ENCODE data around the gene C1orf232.

The C1orf232 gene

GRCh38 chr1:26125382-26125781 lies 43.4 kb downstream of the C1orf232 start:
- no peak for DNase-seq (ENCODE audit: low read depth in 2 of 3, low spot score in 2 of 3)

GRCh38 chr1:26124418-26125331 lies 44.1 kb downstream of the C1orf232 start:
- no peak for DNase-seq (ENCODE audit: low read depth in 2 of 3, low spot score in 2 of 3)

- DNase-seq (ENCODE audit: low read depth in 2 of 3, low spot score in 2 of 3), result no peak
Measured at GRCh38 chr1:26122988-26123973, 45.5 kb downstream of the C1orf232 start.

- no peak for DNase-seq (ENCODE audit: low read depth in 2 of 3, low spot score in 2 of 3)
Measured at GRCh38 chr1:26121854-26122773, 46.6 kb downstream of the C1orf232 start.

GRCh38 chr1:26119892-26120608 lies 48.7 kb downstream of the C1orf232 start:
- DNase-seq (ENCODE audit: low read depth in 2 of 3, low spot score in 2 of 3), result no peak

GRCh38 chr1:26114165-26114927 lies 54.4 kb downstream of the C1orf232 start:
- DNase-seq (ENCODE audit: low read depth in 2 of 3, low spot score in 2 of 3), result no peak

All from activated CD8-positive, alpha-beta memory T cell treated with anti-CD3 and anti-CD28 coated beads for 48 hours (primary cell).